HEK293 (cell line): ENCODE measurements around the gene EZH2.

Experiments
- BCL11A ChIP-seq: fragments of 450-650 bp; formaldehyde crosslinking; IDR thresholded peaks from 2 replicates; pipeline ENCODE4 v1.5.1; 2016; ENCODE audit warnings: low read depth, missing biosample characterization, missing genetic modification characterization
- BCL11B ChIP-seq: fragments of 450-650 bp; formaldehyde crosslinking; IDR thresholded peaks from 2 replicates; pipeline ENCODE4 v1.5.1; 2016; ENCODE audit warnings: low read depth, missing biosample characterization, missing genetic modification characterization
- CTCF ChIP-seq: fragments of 450-650 bp; formaldehyde crosslinking; IDR thresholded peaks from 2 replicates; pipeline ENCODE4 v1.5.1; 2016; ENCODE audit warnings: missing biosample characterization, missing genetic modification characterization
- KLF7 ChIP-seq: fragments of 450-650 bp; formaldehyde crosslinking; IDR thresholded peaks from 2 replicates; pipeline ENCODE4 v1.5.1; 2016; ENCODE audit warnings: missing biosample characterization, missing genetic modification characterization, borderline replicate concordance
- SALL2 ChIP-seq: fragments of 450-650 bp; formaldehyde crosslinking; IDR thresholded peaks from 2 replicates; pipeline ENCODE4 v1.5.0; 2017; ENCODE audit warnings: missing biosample characterization, mild to moderate bottlenecking, missing genetic modification characterization, borderline replicate concordance
- TCF7L2 ChIP-seq: IDR thresholded peaks from 2 replicates; pipeline ENCODE4 v1.6.1; 2011; ENCODE audit warnings: low read depth, mild to moderate bottlenecking, inconsistent platforms, low read length, moderate library complexity, borderline replicate concordance
- ZBTB8A ChIP-seq: fragments of 450-650 bp; formaldehyde crosslinking; IDR thresholded peaks from 2 replicates; pipeline ENCODE4 v1.5.1; 2016; ENCODE audit warnings: missing biosample characterization, missing genetic modification characterization
- ZEB2 ChIP-seq: fragments of 450-650 bp; formaldehyde crosslinking; IDR thresholded peaks from 2 replicates; pipeline ENCODE4 v1.5.1; 2016; ENCODE audit warnings: missing biosample characterization, missing genetic modification characterization
- ZFHX2 ChIP-seq: fragments of 450-650 bp; formaldehyde crosslinking; conservative IDR thresholded peaks from 2 replicates; pipeline ENCODE4 v1.5.1; 2016; ENCODE audit warnings: missing biosample characterization, missing genetic modification characterization
- ZNF214 ChIP-seq: fragments of 450-650 bp; formaldehyde crosslinking; IDR thresholded peaks from 2 replicates; pipeline ENCODE4 v1.5.1; 2017; ENCODE audit warnings: missing biosample characterization, mild to moderate bottlenecking, missing genetic modification characterization, borderline replicate concordance
- ZNF280C ChIP-seq: fragments of 450-650 bp; formaldehyde crosslinking; IDR thresholded peaks from 2 replicates; pipeline ENCODE4 v1.5.1; 2016; ENCODE audit warnings: missing biosample characterization, missing genetic modification characterization
- ZNF510 ChIP-seq: fragments of 450-650 bp; formaldehyde crosslinking; IDR thresholded peaks from 2 replicates; pipeline ENCODE4 v1.5.1; 2018; ENCODE audit warnings: mild to moderate bottlenecking, missing genetic modification characterization, missing biosample characterization; ENCODE audit not compliant: insufficient replicate concordance
- ZNF707 ChIP-seq: fragments of 450-650 bp; formaldehyde crosslinking; IDR thresholded peaks from 2 replicates; pipeline ENCODE4 v1.5.1; 2016; ENCODE audit warnings: missing biosample characterization, missing genetic modification characterization
- ZSCAN30 ChIP-seq: fragments of 450-650 bp; IDR thresholded peaks from 2 replicates; pipeline ENCODE4 v1.5.1; 2018; ENCODE audit warnings: missing biosample characterization, mild to moderate bottlenecking, missing genetic modification characterization, moderate library complexity

- no peak for TF ChIP-seq SALL2 (tag by site-specific recombination)
- TF ChIP-seq ZNF510 (tag by site-specific recombination), result no peak
- no peak for TF ChIP-seq ZBTB8A (tag by site-specific recombination)
- no peak for TF ChIP-seq ZNF280C (tag by site-specific recombination)
- TF ChIP-seq BCL11A (tag by site-specific recombination), result no peak
- TF ChIP-seq TCF7L2, result no peak
- no peak for TF ChIP-seq KLF7
- no peak for TF ChIP-seq ZEB2 (tag by site-specific recombination)
- TF ChIP-seq BCL11B, result no peak
- TF ChIP-seq ZNF214, result no peak
- TF ChIP-seq ZFHX2, result no peak
- no peak for TF ChIP-seq CTCF (tag by site-specific recombination)
- no peak for TF ChIP-seq ZSCAN30 (tag by site-specific recombination)
- no peak for TF ChIP-seq ZNF707 (tag by site-specific recombination)
Observed at GRCh38 chr7:148847815-148848734, 36.0 kb downstream of the EZH2 start.
